Measurements from ENCODE around the gene NBEAL2.

NBEAL2 gene

DNA sequence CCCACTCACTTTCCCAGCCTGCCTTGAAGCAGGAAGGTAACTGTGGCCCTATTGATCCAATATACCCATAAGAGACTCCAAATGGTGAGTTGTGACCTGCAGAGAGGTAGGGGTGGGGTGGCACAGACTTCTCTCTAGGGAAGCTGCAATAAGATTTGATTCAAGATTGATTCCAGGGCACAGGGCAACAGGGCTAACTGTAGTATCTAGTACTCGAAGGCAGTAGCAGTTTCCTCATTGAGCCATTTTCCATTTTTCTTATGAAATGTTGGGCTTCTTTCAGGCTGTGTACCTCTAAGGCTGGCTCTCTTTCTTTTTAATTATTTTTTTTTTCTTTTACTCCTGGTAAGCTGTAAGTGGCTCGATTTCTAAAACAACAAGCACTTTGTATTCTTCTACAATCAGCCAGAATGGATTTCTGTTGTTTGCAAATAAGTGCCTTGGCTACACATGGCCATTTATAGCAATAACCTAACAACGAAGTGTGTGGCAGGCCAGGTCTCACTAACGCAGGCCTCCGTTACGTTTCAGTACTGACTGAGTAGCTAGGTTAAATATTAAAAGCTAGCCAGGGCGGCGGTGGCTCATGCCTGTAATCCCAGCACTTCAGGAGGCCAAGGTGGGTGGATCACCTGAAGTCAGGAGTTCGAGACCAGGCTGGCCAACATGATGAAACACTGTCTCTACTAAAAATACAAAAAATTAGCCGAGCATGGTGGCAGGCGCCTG lies 22.2 kb upstream of the NBEAL2 start:
- TF ChIP-seq, protein P1, sequence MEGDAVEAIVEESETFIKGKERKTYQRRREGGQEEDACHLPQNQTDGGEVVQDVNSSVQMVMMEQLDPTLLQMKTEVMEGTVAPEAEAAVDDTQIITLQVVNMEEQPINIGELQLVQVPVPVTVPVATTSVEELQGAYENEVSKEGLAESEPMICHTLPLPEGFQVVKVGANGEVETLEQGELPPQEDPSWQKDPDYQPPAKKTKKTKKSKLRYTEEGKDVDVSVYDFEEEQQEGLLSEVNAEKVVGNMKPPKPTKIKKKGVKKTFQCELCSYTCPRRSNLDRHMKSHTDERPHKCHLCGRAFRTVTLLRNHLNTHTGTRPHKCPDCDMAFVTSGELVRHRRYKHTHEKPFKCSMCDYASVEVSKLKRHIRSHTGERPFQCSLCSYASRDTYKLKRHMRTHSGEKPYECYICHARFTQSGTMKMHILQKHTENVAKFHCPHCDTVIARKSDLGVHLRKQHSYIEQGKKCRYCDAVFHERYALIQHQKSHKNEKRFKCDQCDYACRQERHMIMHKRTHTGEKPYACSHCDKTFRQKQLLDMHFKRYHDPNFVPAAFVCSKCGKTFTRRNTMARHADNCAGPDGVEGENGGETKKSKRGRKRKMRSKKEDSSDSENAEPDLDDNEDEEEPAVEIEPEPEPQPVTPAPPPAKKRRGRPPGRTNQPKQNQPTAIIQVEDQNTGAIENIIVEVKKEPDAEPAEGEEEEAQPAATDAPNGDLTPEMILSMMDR (IDR thresholded peaks at IDR 0.05; ENCODE audit: extremely low read depth, insufficient read depth, missing control alignments) = no peak
- DNase-seq (ENCODE audit: low spot score) = no peak
- in situ Hi-C loops (cut with MboI; ENCODE audit: low pct_unique_long_range_greater_than_20kb, low sequenced_read_pairs, unreplicated experiment) = no loop called here

DNA sequence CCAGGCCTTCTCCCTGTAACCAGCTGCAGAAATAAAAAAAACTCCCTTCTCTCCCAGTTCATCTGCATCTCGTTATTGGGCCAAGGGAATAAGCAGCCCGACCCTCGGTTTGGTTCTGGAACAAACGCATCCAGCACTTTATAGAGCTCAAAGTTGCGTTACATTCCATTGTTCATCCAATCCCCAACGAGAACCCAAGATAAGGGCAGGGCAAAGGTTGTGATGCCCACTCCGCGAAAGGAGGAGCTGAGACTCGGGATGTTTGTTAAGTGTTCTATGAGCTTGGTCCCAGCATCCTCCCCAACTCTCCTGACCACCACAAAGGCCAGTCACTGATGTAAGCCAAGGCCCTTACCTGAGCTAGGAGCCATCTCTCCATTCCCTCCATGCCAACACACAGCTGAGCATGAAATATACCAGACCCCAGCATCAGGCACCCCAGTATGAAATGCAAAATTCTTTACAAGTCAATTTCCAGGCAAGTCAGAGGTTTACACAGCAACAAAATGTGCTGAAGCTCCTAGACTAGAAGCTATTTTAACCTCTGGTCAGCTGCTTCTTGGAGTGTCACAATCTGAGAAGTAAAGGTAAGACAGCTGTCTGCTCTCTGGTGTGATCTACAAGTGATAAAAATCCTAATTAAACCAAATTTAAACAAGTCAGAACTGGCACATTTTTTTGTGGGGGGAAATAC lies 20.9 kb upstream of the NBEAL2 start:
- no peak for DNase-seq (ENCODE audit: low spot score)

DNA sequence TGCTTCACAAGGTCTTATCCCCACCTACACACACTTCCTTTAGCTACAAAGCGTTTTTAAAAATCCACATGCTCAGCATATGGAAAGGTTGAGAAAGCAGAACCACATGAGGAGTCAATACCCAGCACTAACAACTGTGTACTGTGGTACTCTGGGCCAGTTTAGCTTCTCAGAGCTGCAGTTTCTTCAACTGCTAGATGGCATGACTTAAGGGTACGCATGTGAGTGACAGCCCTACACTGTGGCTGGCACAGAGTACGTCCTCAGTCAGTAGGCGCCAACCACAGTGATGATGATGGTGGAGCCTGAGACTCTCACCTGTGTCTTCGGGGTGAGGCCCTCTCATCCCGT lies 20.3 kb upstream of the NBEAL2 start:
- in situ Hi-C loops (cut with MboI; ENCODE audit: low pct_unique_long_range_greater_than_20kb, low sequenced_read_pairs, unreplicated experiment) = no loop called here

More for the DNA sequence above, 20.9 kb upstream of the NBEAL2 start:
- TF ChIP-seq, protein P1 (IDR thresholded peaks at IDR 0.05; ENCODE audit: extremely low read depth, insufficient read depth, missing control alignments) = no peak
- in situ Hi-C loops (cut with MboI; ENCODE audit: low pct_unique_long_range_greater_than_20kb, low sequenced_read_pairs, unreplicated experiment) = no loop called here

DNA sequence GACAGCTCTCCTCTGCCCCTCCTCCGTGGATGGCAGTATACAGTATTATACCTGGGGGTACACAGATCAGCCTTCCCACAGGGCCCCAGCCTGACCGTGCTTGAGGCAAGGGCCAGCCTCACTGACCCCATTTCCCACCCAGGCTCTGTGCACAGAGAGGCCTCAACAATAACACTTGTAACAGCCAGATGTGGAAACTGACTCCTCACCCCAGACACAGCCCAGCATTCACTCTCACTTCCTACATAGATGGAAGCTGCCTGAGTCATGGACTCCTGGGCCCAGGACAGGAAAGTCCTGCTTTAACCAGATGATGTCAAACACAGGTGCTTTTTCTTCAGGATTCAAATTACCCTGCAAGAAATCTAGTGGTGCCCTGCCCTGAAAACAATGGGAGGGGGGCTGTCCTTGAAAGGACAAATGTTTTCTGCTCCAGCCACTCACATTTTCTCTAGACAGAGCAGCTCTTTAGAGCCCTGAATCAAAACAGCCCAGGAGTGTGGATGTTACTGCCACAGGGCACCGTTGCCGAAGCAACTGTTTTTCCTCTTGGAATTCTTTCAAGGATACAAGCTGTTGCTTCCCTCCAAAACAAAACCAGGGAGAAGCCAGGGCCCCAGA lies 19.3 kb upstream of the NBEAL2 start:
- peak; percentile 47 for DNase-seq (ENCODE audit: low spot score)
- in situ Hi-C loops (cut with MboI; ENCODE audit: low pct_unique_long_range_greater_than_20kb, low sequenced_read_pairs, unreplicated experiment) = no loop called here
- TF ChIP-seq, protein P1 (IDR thresholded peaks at IDR 0.05; ENCODE audit: extremely low read depth, insufficient read depth, missing control alignments) = no peak

More for the DNA sequence above, 20.3 kb upstream of the NBEAL2 start:
- no peak for DNase-seq (ENCODE audit: low spot score)
- TF ChIP-seq, protein P1 (IDR thresholded peaks at IDR 0.05; ENCODE audit: extremely low read depth, insufficient read depth, missing control alignments) = no peak

DNA sequence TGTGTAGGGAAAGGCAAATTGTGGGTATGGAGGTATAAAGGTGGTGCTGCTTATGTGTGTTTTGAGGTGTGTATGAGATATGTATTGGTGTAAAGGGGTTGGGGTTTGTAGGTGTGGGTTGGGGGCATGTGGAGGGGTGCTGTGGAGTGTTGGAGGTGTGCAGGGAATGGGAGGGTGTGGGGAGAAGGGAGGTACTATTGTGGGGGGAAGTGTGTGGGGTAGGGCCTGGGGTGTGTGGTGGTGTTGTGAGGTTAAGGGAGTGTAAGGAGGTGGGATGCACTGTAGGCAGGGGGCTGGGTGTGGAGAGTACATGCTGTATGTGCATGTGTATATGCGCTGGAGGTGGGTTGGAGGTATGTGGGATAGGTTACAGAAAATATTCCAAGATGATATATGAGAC lies 18.6 kb upstream of the NBEAL2 start:
- no peak for DNase-seq (ENCODE audit: low spot score)
- TF ChIP-seq, protein P1 (IDR thresholded peaks at IDR 0.05; ENCODE audit: extremely low read depth, insufficient read depth, missing control alignments) = no peak
- in situ Hi-C loops (cut with MboI; ENCODE audit: low pct_unique_long_range_greater_than_20kb, low sequenced_read_pairs, unreplicated experiment) = no loop called here

DNA sequence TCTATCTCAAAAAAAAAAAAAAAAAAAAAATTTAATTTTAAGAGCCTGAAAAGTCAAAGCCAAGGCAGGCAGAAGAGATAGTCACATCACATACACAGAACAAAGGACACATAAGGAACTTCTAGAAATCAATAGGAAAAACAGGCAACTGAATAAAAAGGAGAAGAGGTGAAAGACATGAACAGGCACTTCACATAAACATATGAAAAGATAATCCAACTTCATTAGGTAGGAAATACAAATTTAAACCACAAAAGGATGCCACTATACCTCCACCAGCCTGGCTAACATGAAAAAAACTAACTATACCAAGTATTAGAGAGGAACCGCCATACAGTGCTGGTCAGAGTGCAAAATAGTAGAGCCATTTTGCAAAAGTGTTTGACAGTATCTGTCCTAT lies 17.0 kb upstream of the NBEAL2 start:
- no peak for DNase-seq (ENCODE audit: low spot score)
- in situ Hi-C loops (cut with MboI; ENCODE audit: low pct_unique_long_range_greater_than_20kb, low sequenced_read_pairs, unreplicated experiment) = no loop called here
- TF ChIP-seq, protein P1 (IDR thresholded peaks at IDR 0.05; ENCODE audit: extremely low read depth, insufficient read depth, missing control alignments) = no peak

Measured in GM13977 (cell line).